Measurements from ENCODE around the gene GRID2. TPM values are rescaled to one million over a fixed set of nuclear protein-coding genes. Genes with fewer than 3 reads are reported as not detected.

GRID2 gene
- polyA plus RNA-seq, 1 experiment = not detected

DNA sequence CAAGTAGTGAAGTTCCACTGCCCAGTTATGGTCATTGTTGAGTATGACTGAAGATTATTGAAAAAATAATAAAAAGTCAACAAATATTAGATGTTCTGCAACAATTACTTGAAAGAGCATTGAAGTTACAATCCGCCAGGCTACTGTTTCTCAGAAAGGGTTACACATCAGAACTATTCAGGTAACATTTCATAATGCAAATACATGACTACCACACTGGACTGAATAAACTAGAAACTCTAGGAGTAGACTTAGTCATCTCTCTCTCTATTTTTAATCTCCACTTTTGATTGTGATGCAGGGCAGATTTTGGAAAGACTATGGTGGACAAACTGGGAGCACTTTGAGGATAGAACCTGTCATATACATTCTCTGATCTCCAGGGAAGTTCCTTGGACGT, 776.5 kb downstream of the GRID2 start:
- Histone ChIP-seq H3K36me3 (ENCODE audit: control insufficient read depth, insufficient read depth, low read length) (no peaks in the 10 kb centered on the region), H3K27me3 (ENCODE audit: control insufficient read depth, insufficient read depth, low read length) (no peaks in the 10 kb centered on the region), H3K4me3 (ENCODE audit: low read depth, low read length) (no peak overlapping the region)
- ChIA-PET CTCF (no interaction called here), POLR2A (no interaction called here)
- TF ChIP-seq, protein P1, sequence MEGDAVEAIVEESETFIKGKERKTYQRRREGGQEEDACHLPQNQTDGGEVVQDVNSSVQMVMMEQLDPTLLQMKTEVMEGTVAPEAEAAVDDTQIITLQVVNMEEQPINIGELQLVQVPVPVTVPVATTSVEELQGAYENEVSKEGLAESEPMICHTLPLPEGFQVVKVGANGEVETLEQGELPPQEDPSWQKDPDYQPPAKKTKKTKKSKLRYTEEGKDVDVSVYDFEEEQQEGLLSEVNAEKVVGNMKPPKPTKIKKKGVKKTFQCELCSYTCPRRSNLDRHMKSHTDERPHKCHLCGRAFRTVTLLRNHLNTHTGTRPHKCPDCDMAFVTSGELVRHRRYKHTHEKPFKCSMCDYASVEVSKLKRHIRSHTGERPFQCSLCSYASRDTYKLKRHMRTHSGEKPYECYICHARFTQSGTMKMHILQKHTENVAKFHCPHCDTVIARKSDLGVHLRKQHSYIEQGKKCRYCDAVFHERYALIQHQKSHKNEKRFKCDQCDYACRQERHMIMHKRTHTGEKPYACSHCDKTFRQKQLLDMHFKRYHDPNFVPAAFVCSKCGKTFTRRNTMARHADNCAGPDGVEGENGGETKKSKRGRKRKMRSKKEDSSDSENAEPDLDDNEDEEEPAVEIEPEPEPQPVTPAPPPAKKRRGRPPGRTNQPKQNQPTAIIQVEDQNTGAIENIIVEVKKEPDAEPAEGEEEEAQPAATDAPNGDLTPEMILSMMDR (IDR thresholded peaks at IDR 0.05; ENCODE audit: insufficient read depth, low read depth, low read length) = no peak
- no peak for DNase-seq (ENCODE audit: low read depth)

DNA sequence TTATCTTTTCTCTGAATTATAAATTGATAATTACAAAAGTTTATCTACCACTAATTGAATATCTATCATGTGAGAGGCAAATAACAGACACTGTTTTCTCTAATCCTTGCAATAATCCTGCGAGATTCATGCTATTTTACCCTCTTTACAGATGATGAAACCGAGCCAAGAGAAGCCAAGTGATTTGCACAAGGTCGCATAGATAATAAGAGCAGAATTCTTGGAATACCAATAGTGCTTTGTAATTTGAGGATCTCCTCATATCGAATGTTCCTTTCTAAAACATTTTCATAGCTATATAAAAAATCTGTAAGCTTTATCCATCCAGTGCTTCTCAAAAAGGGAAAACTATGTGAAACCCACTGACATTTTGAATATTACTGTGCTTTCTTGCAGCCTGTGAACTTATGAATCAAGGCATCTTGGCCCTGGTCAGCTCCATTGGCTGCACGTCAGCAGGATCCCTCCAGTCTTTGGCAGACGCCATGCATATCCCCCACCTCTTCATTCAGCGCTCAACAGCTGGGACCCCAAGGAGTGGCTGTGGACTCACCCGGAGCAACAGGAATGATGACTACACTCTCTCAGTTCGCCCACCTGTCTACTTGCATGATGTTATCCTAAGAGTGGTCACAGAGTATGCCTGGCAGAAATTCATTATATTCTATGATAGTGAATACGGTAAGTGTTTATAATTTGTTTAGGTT, 781.0 kb downstream of the GRID2 start:
- Histone ChIP-seq H3K4me3 (ENCODE audit: low read depth, low read length) (no peak overlapping the region), H3K36me3 (ENCODE audit: control insufficient read depth, insufficient read depth, low read length) (no peaks in the 10 kb centered on the region), H3K27me3 (ENCODE audit: control insufficient read depth, insufficient read depth, low read length) (no peaks in the 10 kb centered on the region)
- DNase-seq (ENCODE audit: low read depth) = no peak
- ChIA-PET POLR2A (no interaction called here), CTCF (interaction anchor here (0.6 kb wide), 1 partner anchor 423 kb away, joined by 3 read pairs; no protein-coding TSS in a partner anchor)
- TF ChIP-seq, protein P1 (IDR thresholded peaks at IDR 0.05; ENCODE audit: insufficient read depth, low read depth, low read length) = no peak

DNA sequence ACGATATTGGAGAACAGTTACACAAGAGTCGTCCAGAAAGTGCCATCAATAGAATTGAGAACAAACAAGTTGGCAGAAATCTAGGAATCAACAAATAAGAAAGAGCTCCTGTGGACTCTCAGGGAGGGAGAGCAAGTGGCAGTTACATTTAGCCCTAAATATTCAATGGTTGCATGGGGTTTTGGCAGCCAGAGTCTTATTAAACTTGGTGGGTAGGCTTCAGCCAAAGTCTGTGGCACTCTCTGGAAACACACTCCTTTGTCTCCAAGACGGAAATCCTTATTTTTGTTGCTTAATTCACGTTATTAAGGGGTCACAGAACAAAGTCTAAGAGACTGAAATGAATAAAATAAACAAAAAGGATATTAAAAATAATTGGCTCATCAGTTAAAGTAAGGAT, 782.6 kb downstream of the GRID2 start:
- TF ChIP-seq, protein P1 (IDR thresholded peaks at IDR 0.05; ENCODE audit: insufficient read depth, low read depth, low read length) = no peak
- POLR2A ChIA-PET = no interaction called here
- Histone ChIP-seq H3K36me3 (ENCODE audit: control insufficient read depth, insufficient read depth, low read length) (no peaks in the 10 kb centered on the region), H3K4me3 (ENCODE audit: low read depth, low read length) (no peak overlapping the region), H3K27me3 (ENCODE audit: control insufficient read depth, insufficient read depth, low read length) (no peaks in the 10 kb centered on the region)
- CTCF ChIA-PET = no interaction called here
- no peak for DNase-seq (ENCODE audit: low read depth)

DNA sequence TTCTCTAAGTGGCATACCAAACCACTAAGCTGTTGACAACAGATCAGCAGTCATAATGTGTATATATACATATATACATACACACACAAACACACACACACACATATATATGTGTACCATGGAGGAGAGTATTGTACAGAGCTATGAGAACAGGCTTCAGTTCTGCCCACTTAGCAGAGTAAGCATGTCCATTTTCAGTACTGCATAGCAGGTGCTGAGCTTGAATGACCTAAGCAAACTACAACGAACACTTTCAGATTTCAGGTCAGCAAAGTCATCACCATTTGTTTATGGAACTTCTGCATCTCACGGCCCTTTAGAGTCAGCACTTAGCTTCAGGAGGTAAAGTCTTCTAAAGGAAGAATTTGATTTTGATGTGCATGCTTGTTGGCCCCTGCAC, 789.0 kb downstream of the GRID2 start:
- no peaks in the 10 kb centered on the region for H3K27me3 ChIP-seq (ENCODE audit: control insufficient read depth, insufficient read depth, low read length)
- H3K36me3 ChIP-seq (ENCODE audit: control insufficient read depth, insufficient read depth, low read length) = no peaks in the 10 kb centered on the region
- ChIA-PET POLR2A (no interaction called here), CTCF (interaction anchor here (1.2 kb wide), 1 partner anchor 13 kb away, joined by 3 read pairs; no protein-coding TSS in a partner anchor)
- TF ChIP-seq, protein P1 (IDR thresholded peaks at IDR 0.05; ENCODE audit: insufficient read depth, low read depth, low read length) = no peak
- no peak overlapping the region for H3K4me3 ChIP-seq (ENCODE audit: low read depth, low read length)
- DNase-seq (ENCODE audit: low read depth) = no peak

DNA sequence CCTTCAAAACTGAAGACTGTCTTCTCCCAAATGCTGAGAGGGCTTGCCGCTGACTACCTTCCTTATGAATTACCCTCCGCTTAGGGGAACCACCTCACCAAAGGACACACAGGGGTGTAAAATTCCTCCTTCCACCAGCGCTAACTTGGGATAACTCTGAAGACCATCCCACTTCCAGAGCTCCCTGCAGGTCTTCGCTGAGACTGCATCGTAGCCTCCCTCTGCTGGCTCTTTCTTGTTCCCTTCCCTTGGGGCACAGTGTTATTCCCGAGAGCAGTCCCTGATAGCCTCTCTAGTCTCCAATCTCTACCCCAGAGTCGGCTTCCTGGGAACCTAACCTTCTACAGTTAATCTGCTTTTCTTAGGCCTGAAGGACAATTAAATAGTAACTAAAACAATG, 799.3 kb downstream of the GRID2 start:
- CTCF ChIA-PET = no interaction called here
- Histone ChIP-seq H3K27me3 (ENCODE audit: control insufficient read depth, insufficient read depth, low read length) (no peaks in the 10 kb centered on the region), H3K4me3 (ENCODE audit: low read depth, low read length) (no peak overlapping the region), H3K36me3 (ENCODE audit: control insufficient read depth, insufficient read depth, low read length) (no peaks in the 10 kb centered on the region)
- POLR2A ChIA-PET = no interaction called here
- TF ChIP-seq, protein P1 (IDR thresholded peaks at IDR 0.05; ENCODE audit: insufficient read depth, low read depth, low read length) = no peak
- no peak for DNase-seq (ENCODE audit: low read depth)

Data from BJ (cell line).